HepG2 (cell line): Measurements from ENCODE around the gene FGF21. TPM values are rescaled to one million over a fixed set of nuclear protein-coding genes. Genes with fewer than 3 reads are reported as not detected.

ENCODE experiments used
- ATAC-seq: fragments of 200-7000 bp; cut with Tn5 transposase; 3 replicates; pipeline ENCODE4 v1.9.1; 2020; ENCODE audit warnings: mild to moderate bottlenecking, moderate library complexity
- BruUV-seq: library from RNA; stranded (reverse); fragments of 400-500 nt; replicated peaks from 2 replicates; lab custom pipeline; 2021; lab: Mats Ljungman, UMichigan
- CTCF ChIA-PET: fragments of 300-600 bp; formaldehyde crosslinking; extraction: SDS; loops from one replicate; lab custom pipeline; 2021; ENCODE audit warnings: low total read pairs, inconsistent platforms, low intra/inter-chr PET ratio; lab: Yijun Ruan, JAX
- POLR2A ChIA-PET: fragments of 350-600 bp; sonication (Branson Sonifier 250); formaldehyde crosslinking; loops from one replicate; lab custom pipeline; 2020; ENCODE audit warnings: antibody characterized with exemption, inconsistent platforms; lab: Yijun Ruan, JAX
- DNase-seq: peaks from one replicate; pipeline ENCODE4 v3.0.0-alpha.2; 2015; ENCODE audit warnings: low spot score
- FAIRE-seq: peaks from 3 replicates; lab custom pipeline; 2011; peaks lifted over from hg19 to GRCh38; lab: Jason Lieb, UNC
- H2AFZ ChIP-seq: one replicate; pipeline ENCODE4 v1.6.1; 2011; ENCODE audit warnings: low read length, inconsistent platforms
- H3K27ac ChIP-seq: fragments of 300-600 bp; 3 replicates; pipeline ENCODE4 v1.8.0; 2011; ENCODE audit warnings: mixed run types, mild to moderate bottlenecking, mixed read lengths, low read length, inconsistent platforms; ENCODE audit not compliant: insufficient read depth; ENCODE audit errors: extremely low read length
- H3K27me3 ChIP-seq, 2 experiments: fragments of 200-600 bp in 1 of 2; 2 replicates in 1 of 2; 3 replicates in 1 of 2; pipeline versions ENCODE4 v1.6.0 to v1.8.0; 2011; ENCODE audit warnings: low read length in 2 of 2, mild to moderate bottlenecking in 2 of 2, moderate library complexity in 2 of 2, inconsistent platforms in 1 of 2; ENCODE audit not compliant: insufficient read depth in 2 of 2, control insufficient read depth in 1 of 2
- H3K36me3 ChIP-seq, 2 experiments: fragments of 200-600 bp in 1 of 2; replicated peaks in 1 of 2; 2 replicates in 1 of 2; 3 replicates in 1 of 2; pipeline versions ENCODE4 v1.5.1 to v1.8.0; 2011; ENCODE audit warnings: low read length in 2 of 2, inconsistent platforms in 1 of 2; ENCODE audit not compliant: insufficient read depth in 2 of 2, control insufficient read depth in 1 of 2
- H3K4me1 ChIP-seq: 2 replicates; pipeline ENCODE4 v1.5.1; 2012; ENCODE audit warnings: low read length, inconsistent platforms; ENCODE audit not compliant: insufficient read depth
- H3K4me2 ChIP-seq: 2 replicates; pipeline ENCODE4 v1.6.0; 2011; ENCODE audit warnings: low read depth, low read length, inconsistent platforms
- H3K4me3 ChIP-seq, 3 experiments: fragments of 200-600 bp in 1 of 3; sonication (generic), shearing (Covaris generic) in 1 of 3; replicated peaks in 1 of 3; 2 replicates each; pipeline ENCODE4 v1.5.1; 2011 to 2016; ENCODE audit warnings: low read length in 3 of 3, inconsistent platforms in 2 of 3, low read depth in 2 of 3, mild to moderate bottlenecking in 2 of 3, control low read depth in 1 of 3, mixed read lengths in 1 of 3; ENCODE audit not compliant: insufficient read depth in 1 of 3
- H3K79me2 ChIP-seq: one replicate; pipeline ENCODE4 v1.6.1; 2011; ENCODE audit warnings: low read length, inconsistent platforms; ENCODE audit not compliant: insufficient read depth
- H3K9ac ChIP-seq: 2 replicates; pipeline ENCODE4 v1.6.0; 2011; ENCODE audit warnings: mild to moderate bottlenecking, low read depth, low read length, inconsistent platforms; ENCODE audit not compliant: insufficient read depth
- H3K9me3 ChIP-seq: 2 replicates; pipeline ENCODE4 v1.5.1; 2012; ENCODE audit warnings: mild to moderate bottlenecking, low read length
- H4K20me1 ChIP-seq: 2 replicates; pipeline ENCODE4 v1.6.0; 2011; ENCODE audit warnings: inconsistent platforms, mild to moderate bottlenecking, low read length, moderate library complexity; ENCODE audit not compliant: insufficient read depth
- AKAP8 ChIP-seq: sonication (generic); formaldehyde crosslinking; IDR thresholded peaks from 2 replicates; pipeline ENCODE4 v1.5.1; 2020; ENCODE audit warnings: mild to moderate bottlenecking, missing genetic modification reagents
- ATF4 ChIP-seq, 2 experiments: fragments of 450-650 bp in 1 of 2; sonication (generic) in 1 of 2; formaldehyde crosslinking; IDR thresholded peaks; 2 replicates each; pipeline versions ENCODE4 v1.5.0 to v1.8.0; 2020 to 2022; ENCODE audit warnings: mild to moderate bottlenecking in 1 of 2, missing genetic modification reagents in 1 of 2
- CREB3 ChIP-seq: sonication (generic); formaldehyde crosslinking; IDR thresholded peaks from 2 replicates; pipeline ENCODE4 v1.5.0; 2020; ENCODE audit warnings: missing genetic modification reagents
- FOXO1 ChIP-seq: sonication (generic); formaldehyde crosslinking; IDR thresholded peaks from 2 replicates; pipeline ENCODE4 v1.4.0; 2020; ENCODE audit warnings: missing genetic modification reagents
- HNF1B ChIP-seq: sonication (generic); formaldehyde crosslinking; IDR thresholded peaks from 2 replicates; pipeline ENCODE4 v1.5.1; 2020; ENCODE audit warnings: mild to moderate bottlenecking, moderate library complexity, missing genetic modification reagents
- KMT2B ChIP-seq: IDR thresholded peaks from 2 replicates; pipeline ENCODE4 v1.6.1; 2016; ENCODE audit warnings: missing genetic modification reagents, missing compliant biosample characterization
- THRA ChIP-seq: sonication (generic); formaldehyde crosslinking; IDR thresholded peaks from 2 replicates; pipeline ENCODE4 v1.4.0; 2020; ENCODE audit warnings: missing genetic modification reagents, borderline replicate concordance
- ZBTB34 ChIP-seq: sonication (generic); formaldehyde crosslinking; IDR thresholded peaks from 2 replicates; pipeline ENCODE4 v1.8.0; 2022; ENCODE audit warnings: mild to moderate bottlenecking, missing genetic modification reagents
- ZBTB46 ChIP-seq: sonication (generic); formaldehyde crosslinking; IDR thresholded peaks from 2 replicates; pipeline ENCODE4 v1.4.0; 2020; ENCODE audit warnings: mild to moderate bottlenecking, missing genetic modification reagents, borderline replicate concordance
- ZNF10 ChIP-seq: sonication (generic); formaldehyde crosslinking; IDR thresholded peaks from 2 replicates; pipeline ENCODE4 v1.4.0; 2020; ENCODE audit warnings: mild to moderate bottlenecking, low read depth, missing genetic modification reagents, borderline replicate concordance
- ZNF121 ChIP-seq: sonication (generic); formaldehyde crosslinking; IDR thresholded peaks from 2 replicates; pipeline ENCODE4 v1.5.0; 2020; ENCODE audit warnings: mild to moderate bottlenecking, missing genetic modification reagents
- ZNF30 ChIP-seq: sonication (generic); formaldehyde crosslinking; IDR thresholded peaks from 2 replicates; pipeline ENCODE4 v1.5.0; 2020; ENCODE audit warnings: mild to moderate bottlenecking, missing genetic modification reagents
- ZNF343 ChIP-seq: sonication (generic); formaldehyde crosslinking; IDR thresholded peaks from 2 replicates; pipeline ENCODE4 v1.4.0; 2020; ENCODE audit warnings: mild to moderate bottlenecking, missing genetic modification reagents
- ZNF430 ChIP-seq: sonication (generic); formaldehyde crosslinking; IDR thresholded peaks from 2 replicates; pipeline ENCODE4 v1.9.0; 2021; ENCODE audit warnings: mild to moderate bottlenecking, missing genetic modification reagents
- WGBS: methylation state at CpG from one replicate; pipeline ENCODE4 v1.1.6; 2017; ENCODE audit warnings: low lambda C conversion rate; 5-methylcytosine and 5-hydroxymethylcytosine counted together
- in situ Hi-C: cut with HindIII; loops from 2 replicates; pipeline ENCODE4 v1.10.0; 2017; ENCODE audit warnings: low pct_unique_long_range_greater_than_20kb; ENCODE audit not compliant: extremely low pct_ligation_motif_present
- intact Hi-C: fragments of 100-400 bp; cut with micrococcal nuclease; formaldehyde crosslinking; loops from one replicate; pipeline ENCODE4 v1.10.0; 2022; ENCODE audit not compliant: unreplicated experiment
- polyA plus RNA-seq, 8 experiments: library from polyadenylated mRNA; depleted of rRNA in 3 of 8; stranded (reverse) in 7 of 8; unstranded in 1 of 8; fragments of >200 nt; fragmentation: Illumina TruSeq in 4 of 8; extraction: Trizol in 4 of 8; gene quantifications; 2 replicates each; pipeline versions ENCODE4 v1.2.1 to v1.2.3, GENCODE V29; 2011 to 2016; ENCODE audit warnings: low read depth in 4 of 8, missing spikeins in 1 of 8, mixed read lengths in 1 of 8; ENCODE audit not compliant: insufficient read depth in 1 of 8
- total RNA-seq, 5 experiments: library from RNA; depleted of rRNA; stranded (reverse); fragments of >200 nt; fragmentation: Illumina TruSeq; extraction: Trizol; gene quantifications; 2 replicates each; pipeline ENCODE4 v1.2.3, GENCODE V29; 2016; ENCODE audit warnings: low read depth in 1 of 5

Gene FGF21
- total and polyA plus RNA-seq, 2 of the 13 experiments (the other 11 are each of a cell fraction or from before 2014, with no cell fraction given), result 0.17 TPM; not detected in 1

- Histone ChIP-seq H3K4me1 (peaks cover 64% of the 10 kb centered on the region), H2AFZ (no peak overlapping the region), H3K9me3 (no peaks in the 10 kb centered on the region), H3K9ac (0 out of 2 replicates have a peak overlapping the region, but pooled peaks have one; percentile 26), H3K27me3 (no peaks in the 10 kb centered on the region; a peak in 1 of 5 replicates), H4K20me1 (no peaks in the 10 kb centered on the region), H3K27ac (peak overlapping the region; percentile 53), H3K4me2 (peak overlapping the region; percentile 99), H3K36me3 (no peaks in the 10 kb centered on the region), H3K79me2 (peaks cover 5% of the 10 kb centered on the region), H3K4me3 (peak overlapping the region; percentile 31 to 58 (median 43); a peak in 4 of 6 replicates)
- ATAC-seq (no peak), FAIRE-seq (no peak), DNase-seq (no peak)
- no TSS peak for BruUV-seq
- intact Hi-C loops (no loop called here), in situ Hi-C loops (no loop called here)
- POLR2A ChIA-PET, result interaction anchor here (0.5 to 6.3 kb wide), 12 partner anchors 11 to 98 kb away, joined by 3 to 40 read pairs (median 3); partner anchors contain the start of genes FUT2, RPL18 and SPHK2
- 49% methylated on average over 9 of the region's 24 CpGs for WGBS
- CTCF ChIA-PET, result no interaction called here
- TF ChIP-seq KMT2B (CRISPR knock-in tag) (no peak), ATF4 (CRISPR knock-in tag; IDR thresholded peaks at IDR 0.05) (no peak), CREB3 (CRISPR knock-in tag) (no peak), AKAP8 (0 out of 2 replicates have a peak, but pooled peaks have one; percentile 40), ZNF121 (no peak), ZBTB46 (no peak), ZNF10 (CRISPR knock-in tag) (no peak), THRA (CRISPR knock-in tag) (no peak), FOXO1 (CRISPR knock-in tag) (no peak), ZNF30 (CRISPR knock-in tag) (no peak), ZNF430 (CRISPR knock-in tag) (no peak; the same call in 1 of the 2 replicates), HNF1B (CRISPR knock-in tag) (no peak), ZBTB34 (CRISPR knock-in tag) (no peak), ZNF343 (no peak)
Measured at GRCh38 chr19:48716562-48717291, 38.6 kb upstream of the FGF21 start.
